Calu3 (cell line): Measurements from ENCODE around the gene SPINK2. TPM values are rescaled to one million over a fixed set of nuclear protein-coding genes. Genes with fewer than 3 reads are reported as not detected.

ENCODE experiments used
- BruUV-seq: library from RNA; stranded (reverse); fragments of 400-500 nt; replicated peaks from 2 replicates; lab custom pipeline; 2021; lab: Mats Ljungman, UMichigan
- CTCF ChIA-PET: fragments of 300-600 bp; sonication (Branson Sonifier 250); formaldehyde crosslinking; loops from one replicate; lab custom pipeline; 2022; ENCODE audit warnings: antibody characterized with exemption; lab: Charles Lee
- DNase-seq: peaks from one replicate; pipeline ENCODE4 v3.0.0; 2022
- H3K27ac Mint-ChIP-seq: one replicate; pipeline ENCODE4 v1.8.0; 2022; ENCODE audit warnings: mixed read lengths; ENCODE audit not compliant: unreplicated experiment
- H3K27me3 Mint-ChIP-seq: one replicate; pipeline ENCODE4 v1.8.0; 2022; ENCODE audit warnings: mixed read lengths; ENCODE audit not compliant: unreplicated experiment
- H3K36me3 Mint-ChIP-seq: one replicate; pipeline ENCODE4 v1.8.0; 2022; ENCODE audit warnings: mild to moderate bottlenecking, moderate library complexity, mixed read lengths; ENCODE audit not compliant: insufficient read depth, unreplicated experiment
- H3K4me1 Mint-ChIP-seq: one replicate; pipeline ENCODE4 v1.8.0; 2022; ENCODE audit warnings: mild to moderate bottlenecking, low read depth, mixed read lengths; ENCODE audit not compliant: unreplicated experiment
- H3K4me3 Mint-ChIP-seq: one replicate; pipeline ENCODE4 v1.8.0; 2022; ENCODE audit warnings: mild to moderate bottlenecking, low read depth, moderate library complexity, mixed read lengths; ENCODE audit not compliant: unreplicated experiment
- H3K9me3 Mint-ChIP-seq: one replicate; pipeline ENCODE4 v1.8.0; 2022; ENCODE audit warnings: low read depth, mixed read lengths; ENCODE audit not compliant: unreplicated experiment
- intact Hi-C: fragments of 100-400 bp; cut with micrococcal nuclease; formaldehyde crosslinking; loops from one replicate; pipeline ENCODE4 v1.10.0; 2022; ENCODE audit not compliant: unreplicated experiment
- total RNA-seq: library from RNA; stranded (reverse); gene quantifications from 2 replicates; pipeline ENCODE4 v1.2.3, GENCODE V29; 2022
- TF ChIP-seq, protein P1 (sequence below): fragments of 200-600 bp; IDR thresholded peaks from one replicate; pipeline ENCODE4 v1.8.0; 2022; ENCODE audit warnings: antibody characterized with exemption; ENCODE audit not compliant: unreplicated experiment

Gene SPINK2
- total RNA-seq, 1 experiment from 2014 or later: not detected

DNA sequence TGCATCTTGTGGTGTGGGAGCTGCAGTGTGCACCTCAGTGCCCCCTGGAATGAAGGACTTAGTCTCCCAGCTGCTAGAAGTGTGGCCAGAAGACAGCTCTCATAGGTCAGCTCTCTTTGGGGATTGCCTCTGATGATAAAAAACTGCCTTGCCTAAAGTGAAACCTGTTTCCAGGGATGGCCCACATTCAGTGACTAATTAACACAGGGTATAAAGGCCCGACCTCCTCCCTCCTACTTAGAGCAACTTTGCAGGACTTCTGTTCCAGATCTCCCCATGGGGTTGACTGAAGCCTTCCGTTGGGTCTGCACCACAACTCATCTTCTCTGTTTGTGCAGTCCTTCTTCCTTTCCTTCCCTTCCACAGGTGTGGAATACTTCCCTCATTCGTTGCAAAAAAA lies 53.2 kb downstream of the SPINK2 start:
- TF ChIP-seq, protein P1, sequence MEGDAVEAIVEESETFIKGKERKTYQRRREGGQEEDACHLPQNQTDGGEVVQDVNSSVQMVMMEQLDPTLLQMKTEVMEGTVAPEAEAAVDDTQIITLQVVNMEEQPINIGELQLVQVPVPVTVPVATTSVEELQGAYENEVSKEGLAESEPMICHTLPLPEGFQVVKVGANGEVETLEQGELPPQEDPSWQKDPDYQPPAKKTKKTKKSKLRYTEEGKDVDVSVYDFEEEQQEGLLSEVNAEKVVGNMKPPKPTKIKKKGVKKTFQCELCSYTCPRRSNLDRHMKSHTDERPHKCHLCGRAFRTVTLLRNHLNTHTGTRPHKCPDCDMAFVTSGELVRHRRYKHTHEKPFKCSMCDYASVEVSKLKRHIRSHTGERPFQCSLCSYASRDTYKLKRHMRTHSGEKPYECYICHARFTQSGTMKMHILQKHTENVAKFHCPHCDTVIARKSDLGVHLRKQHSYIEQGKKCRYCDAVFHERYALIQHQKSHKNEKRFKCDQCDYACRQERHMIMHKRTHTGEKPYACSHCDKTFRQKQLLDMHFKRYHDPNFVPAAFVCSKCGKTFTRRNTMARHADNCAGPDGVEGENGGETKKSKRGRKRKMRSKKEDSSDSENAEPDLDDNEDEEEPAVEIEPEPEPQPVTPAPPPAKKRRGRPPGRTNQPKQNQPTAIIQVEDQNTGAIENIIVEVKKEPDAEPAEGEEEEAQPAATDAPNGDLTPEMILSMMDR: no peak
- CTCF ChIA-PET: no interaction called here
- intact Hi-C loops: no loop called here
- no peaks in the 10 kb centered on the region for H3K9me3 Mint-ChIP-seq
- no peak overlapping the region for H3K4me3 Mint-ChIP-seq
- DNase-seq: no peak
- H3K36me3 Mint-ChIP-seq: no peaks in the 10 kb centered on the region
- BruUV-seq: no TSS peak
- peaks cover 9% of the 10 kb centered on the region for H3K4me1 Mint-ChIP-seq
- no peaks in the 10 kb centered on the region for H3K27me3 Mint-ChIP-seq
- no peak overlapping the region for H3K27ac Mint-ChIP-seq

- intact Hi-C loops: no loop called here
- no peak for DNase-seq
- H3K4me1 Mint-ChIP-seq: peaks cover 9% of the 10 kb centered on the region
- no peak overlapping the region for H3K4me3 Mint-ChIP-seq
- TF ChIP-seq, protein P1: no peak
- no peaks in the 10 kb centered on the region for H3K9me3 Mint-ChIP-seq
- H3K36me3 Mint-ChIP-seq: no peaks in the 10 kb centered on the region
- CTCF ChIA-PET: no interaction called here
- no peaks in the 10 kb centered on the region for H3K27me3 Mint-ChIP-seq
- BruUV-seq: no TSS peak
- H3K27ac Mint-ChIP-seq: no peak overlapping the region
Measured at GRCh38 chr4:56767567-56767966, 53.9 kb downstream of the SPINK2 start.

DNA sequence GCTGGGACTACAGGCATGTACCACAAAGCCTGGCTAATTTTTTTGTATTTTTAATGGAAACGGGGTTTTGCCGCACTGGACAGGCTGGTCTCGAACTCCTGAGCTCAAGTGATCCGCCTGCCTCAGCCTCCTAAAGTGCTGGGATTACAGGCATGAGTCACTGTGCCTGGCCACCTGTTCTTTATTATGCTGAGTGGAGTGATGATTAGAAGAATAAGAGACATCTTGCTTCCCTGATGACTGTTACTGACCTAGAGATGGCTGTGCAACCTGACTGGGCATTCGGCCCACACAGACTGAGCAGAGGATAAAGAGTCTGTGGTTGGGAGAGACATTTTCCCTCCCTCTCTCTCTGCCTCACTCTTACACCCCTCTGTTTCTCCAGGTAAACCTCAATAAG lies 56.7 kb downstream of the SPINK2 start:
- Mint-ChIP-seq H3K27ac (no peak overlapping the region), H3K36me3 (no peaks in the 10 kb centered on the region), H3K27me3 (no peaks in the 10 kb centered on the region), H3K4me3 (no peak overlapping the region), H3K4me1 (peaks cover 9% of the 10 kb centered on the region), H3K9me3 (no peaks in the 10 kb centered on the region)
- no peak for DNase-seq
- CTCF ChIA-PET: no interaction called here
- intact Hi-C loops: no loop called here
- TF ChIP-seq, protein P1: no peak
- BruUV-seq: no TSS peak

- intact Hi-C loops: no loop called here
- CTCF ChIA-PET: no interaction called here
- Mint-ChIP-seq H3K36me3 (no peaks in the 10 kb centered on the region), H3K9me3 (no peaks in the 10 kb centered on the region), H3K4me1 (peaks cover 9% of the 10 kb centered on the region), H3K27me3 (no peaks in the 10 kb centered on the region), H3K4me3 (no peak overlapping the region), H3K27ac (no peak overlapping the region)
- DNase-seq: no peak
- TF ChIP-seq, protein P1: no peak
- no TSS peak for BruUV-seq
Measured at GRCh38 chr4:56764223-56764622, 57.3 kb downstream of the SPINK2 start.
